H1 (cell line): ENCODE data around the gene SREK1IP1. TPM values are rescaled to one million over a fixed set of nuclear protein-coding genes. Genes with fewer than 3 reads are reported as not detected.

ENCODE experiments used
- CTCF ChIA-PET: fragments of 300-600 bp; sonication (Branson Sonifier 250); formaldehyde crosslinking; loops from one replicate; lab custom pipeline; 2021; ENCODE audit not compliant: partially characterized antibody; lab: Charles Lee
- POLR2A ChIA-PET: fragments of 300-600 bp; sonication (Branson Sonifier 250); formaldehyde crosslinking; loops from one replicate; lab custom pipeline; 2021; ENCODE audit warnings: inconsistent platforms; ENCODE audit not compliant: partially characterized antibody; lab: Charles Lee
- DNase-seq, 2 experiments: peaks; one replicate each; pipeline versions ENCODE4 v3.0.0 to v3.0.0-alpha.2; 2010 to 2022; ENCODE audit warnings: low spot score in 2 of 2, low read depth in 1 of 2, mixed read lengths in 1 of 2
- FAIRE-seq: peaks from 2 replicates; lab custom pipeline; 2011; peaks lifted over from hg19 to GRCh38; lab: Jason Lieb, UNC
- H2AFZ ChIP-seq: 2 replicates; pipeline ENCODE4 v1.8.1; 2012; ENCODE audit warnings: low read length, inconsistent platforms
- H2AK5ac ChIP-seq: 2 replicates; pipeline ENCODE4 v1.6.1; 2013; ENCODE audit warnings: low read depth, low read length
- H2BK120ac ChIP-seq: replicated peaks from 2 replicates; pipeline ENCODE3; 2013; ENCODE audit warnings: low read depth, low read length, inconsistent platforms
- H2BK12ac ChIP-seq: 2 replicates; pipeline ENCODE4 v1.6.1; 2013; ENCODE audit warnings: low read depth, low read length
- H2BK15ac ChIP-seq: 2 replicates; pipeline ENCODE4 v1.6.1; 2013; ENCODE audit warnings: low read length
- H2BK20ac ChIP-seq: 2 replicates; pipeline ENCODE4 v1.6.1; 2013; ENCODE audit warnings: low read length
- H2BK5ac ChIP-seq: 2 replicates; pipeline ENCODE4 v1.6.1; 2013; ENCODE audit warnings: low read depth, low read length
- H3K14ac ChIP-seq: 2 replicates; pipeline ENCODE4 v1.6.1; 2013; ENCODE audit warnings: inconsistent platforms; ENCODE audit not compliant: insufficient read length
- H3K18ac ChIP-seq: 2 replicates; pipeline ENCODE4 v1.6.1; 2013; ENCODE audit warnings: low read length; ENCODE audit errors: extremely low read depth
- H3K23ac ChIP-seq: 2 replicates; pipeline ENCODE4 v1.6.1; 2013; ENCODE audit warnings: inconsistent platforms; ENCODE audit not compliant: insufficient read length
- H3K23me2 ChIP-seq: 2 replicates; pipeline ENCODE4 v1.6.1; 2013; ENCODE audit warnings: low read depth, low read length
- H3K27ac ChIP-seq: 2 replicates; pipeline ENCODE4 v1.6.1; 2011; ENCODE audit warnings: low read depth, low read length, inconsistent platforms
- H3K27me3 ChIP-seq, 4 experiments: replicated peaks in 1 of 4; 1 replicate in 1 of 4; 2 replicates in 3 of 4; pipeline versions ENCODE4 v1.6.1 to v1.8.1; 2011 to 2013; ENCODE audit warnings: low read length in 3 of 4, mild to moderate bottlenecking in 3 of 4, inconsistent platforms in 2 of 4, mixed read lengths in 2 of 4, moderate library complexity in 1 of 4; ENCODE audit not compliant: control insufficient read depth in 3 of 4, insufficient read depth in 3 of 4; ENCODE audit errors: extremely low read depth in 1 of 4
- H3K36me3 ChIP-seq, 4 experiments: 2 replicates each; pipeline versions ENCODE4 v1.6.1 to v1.8.1; 2011 to 2013; ENCODE audit warnings: mild to moderate bottlenecking in 4 of 4, low read length in 3 of 4, moderate library complexity in 2 of 4, control low read depth in 1 of 4, inconsistent platforms in 1 of 4; ENCODE audit not compliant: insufficient read depth in 4 of 4, control insufficient read depth in 2 of 4
- H3K4ac ChIP-seq: replicated peaks from 2 replicates; pipeline ENCODE3; 2013; ENCODE audit warnings: low read length, low read depth, mixed read lengths, inconsistent platforms; ENCODE audit not compliant: insufficient read length
- H3K4me1 ChIP-seq, 4 experiments: replicated peaks in 1 of 4; 1 replicate in 1 of 4; 2 replicates in 3 of 4; pipeline versions ENCODE4 v1.6.1 to v1.8.1; 2011 to 2013; ENCODE audit warnings: low read length in 3 of 4, inconsistent platforms in 2 of 4, mixed read lengths in 1 of 4; ENCODE audit not compliant: insufficient read depth in 4 of 4, control insufficient read depth in 3 of 4
- H3K4me2 ChIP-seq, 2 experiments: 2 replicates each; pipeline versions ENCODE4 v1.6.1 to v1.8.1; 2011 to 2013; ENCODE audit warnings: low read depth in 2 of 2, low read length in 2 of 2, control low read depth in 1 of 2, inconsistent platforms in 1 of 2, mild to moderate bottlenecking in 1 of 2; ENCODE audit not compliant: insufficient read depth in 1 of 2
- H3K4me3 ChIP-seq, 4 experiments: fragments of 200-600, 300-600 bp in 1 of 4; sonication (generic), shearing (Covaris generic), sonication (Bioruptor Twin) in 1 of 4; 2 replicates each; pipeline versions ENCODE4 v1.5.1 to v1.8.1; 2011 to 2016; ENCODE audit warnings: low read length in 4 of 4, low read depth in 3 of 4, control low read depth in 2 of 4, inconsistent platforms in 2 of 4, mild to moderate bottlenecking in 2 of 4, mixed read lengths in 1 of 4, moderate library complexity in 1 of 4; ENCODE audit not compliant: insufficient read depth in 2 of 4; ENCODE audit errors: extremely low read depth in 1 of 4
- H3K56ac ChIP-seq: replicated peaks from 2 replicates; pipeline ENCODE3; 2013; ENCODE audit warnings: low read depth, mild to moderate bottlenecking, mixed read lengths, low read length, inconsistent platforms; ENCODE audit not compliant: insufficient read length
- H3K79me1 ChIP-seq: 2 replicates; pipeline ENCODE4 v1.6.1; 2013; ENCODE audit warnings: low read depth, low read length, control low read depth
- H3K79me2 ChIP-seq, 2 experiments: 2 replicates each; pipeline versions ENCODE4 v1.6.1 to v1.8.1; 2012 to 2013; ENCODE audit warnings: low read length in 2 of 2, mild to moderate bottlenecking in 2 of 2, inconsistent platforms in 1 of 2; ENCODE audit not compliant: insufficient read depth in 2 of 2, control insufficient read depth in 1 of 2
- H3K9ac ChIP-seq, 4 experiments: replicated peaks in 1 of 4; 1 replicate in 1 of 4; 2 replicates in 3 of 4; pipeline versions ENCODE4 v1.6.1 to v1.8.1; 2011 to 2013; ENCODE audit warnings: low read depth in 3 of 4, low read length in 3 of 4, control low read depth in 2 of 4, mild to moderate bottlenecking in 2 of 4, moderate library complexity in 2 of 4, inconsistent platforms in 1 of 4; ENCODE audit errors: extremely low read depth in 1 of 4
- H3K9me3 ChIP-seq, 2 experiments: 2 replicates each; pipeline versions ENCODE4 v1.6.1 to v1.8.1; 2012 to 2013; ENCODE audit warnings: mild to moderate bottlenecking in 2 of 2, moderate library complexity in 2 of 2, control low read depth in 1 of 2, inconsistent platforms in 1 of 2, low read depth in 1 of 2, low read length in 1 of 2, mixed read lengths in 1 of 2; ENCODE audit not compliant: insufficient read depth in 2 of 2
- H4K20me1 ChIP-seq, 2 experiments: replicated peaks in 1 of 2; 2 replicates each; pipeline versions ENCODE3 to v1.8.1; 2011 to 2013; ENCODE audit warnings: inconsistent platforms in 2 of 2, low read length in 2 of 2, mild to moderate bottlenecking in 1 of 2; ENCODE audit not compliant: insufficient read depth in 2 of 2, control insufficient read depth in 1 of 2
- H4K5ac ChIP-seq: 2 replicates; pipeline ENCODE4 v1.6.1; 2013; ENCODE audit warnings: low read length, low read depth, mixed read lengths, inconsistent platforms; ENCODE audit not compliant: insufficient read length
- H4K8ac ChIP-seq: 2 replicates; pipeline ENCODE4 v1.8.0; 2013; ENCODE audit warnings: mild to moderate bottlenecking, moderate library complexity, low read length, inconsistent platforms; ENCODE audit not compliant: insufficient read depth; ENCODE audit errors: extremely low read depth
- H4K91ac ChIP-seq: replicated peaks from 2 replicates; pipeline ENCODE3; 2013; ENCODE audit warnings: low read length, mixed read lengths, inconsistent platforms; ENCODE audit not compliant: insufficient read length
- BACH1 ChIP-seq: IDR thresholded peaks from 2 replicates; pipeline ENCODE4 v1.6.1; 2012; ENCODE audit warnings: low read length, improper control_type of control experiment
- BRCA1 ChIP-seq: IDR thresholded peaks from 2 replicates; pipeline ENCODE4 v1.6.1; 2012; ENCODE audit warnings: low read depth, low read length, improper control_type of control experiment
- CBX5 ChIP-seq: fragments of 300-800, 300-1000 bp; sonication (generic); IDR thresholded peaks from 2 replicates; pipeline ENCODE4 v1.7.1; 2016; ENCODE audit warnings: antibody characterized with exemption, low read length, low read depth
- EGR1 ChIP-seq: IDR thresholded peaks from 2 replicates; pipeline ENCODE4 v1.6.1; 2011; ENCODE audit warnings: low read depth, low read length, borderline replicate concordance
- JUND ChIP-seq: IDR thresholded peaks from 2 replicates; pipeline ENCODE4 v1.6.1; 2011; ENCODE audit warnings: mild to moderate bottlenecking, improper control_type of control experiment, low read length
- KDM4A ChIP-seq: IDR thresholded peaks from one replicate; pipeline ENCODE4 v1.7.1; 2012; ENCODE audit warnings: low read depth, mild to moderate bottlenecking, moderate library complexity, low read length, inconsistent platforms; ENCODE audit not compliant: severe bottlenecking
- MAFK ChIP-seq: IDR thresholded peaks from 2 replicates; pipeline ENCODE4 v1.6.1; 2012; ENCODE audit warnings: low read depth, mild to moderate bottlenecking, improper control_type of control experiment, low read length
- NANOG ChIP-seq: IDR thresholded peaks from 2 replicates; pipeline ENCODE4 v1.6.1; 2011; ENCODE audit warnings: low read length, low read depth, mild to moderate bottlenecking, inconsistent platforms; ENCODE audit not compliant: insufficient read depth, poor library complexity, severe bottlenecking
- NRF1 ChIP-seq: IDR thresholded peaks from 2 replicates; pipeline ENCODE4 v1.6.1; 2011; ENCODE audit warnings: mild to moderate bottlenecking, low read depth, low read length, improper control_type of control experiment
- POLR2A ChIP-seq, 2 experiments: IDR thresholded peaks; 1 replicate in 1 of 2; 2 replicates in 1 of 2; pipeline ENCODE4 v1.6.1; 2011; ENCODE audit warnings: low read depth in 2 of 2, low read length in 2 of 2, mild to moderate bottlenecking in 2 of 2; ENCODE audit errors: control extremely low read depth in 1 of 2
- RNF2 ChIP-seq: fragments of 200-900, 300-1000 bp; sonication (generic); IDR thresholded peaks from 2 replicates; pipeline ENCODE4 v1.7.1; 2016; ENCODE audit warnings: borderline replicate concordance, low read depth, mild to moderate bottlenecking, antibody characterized with exemption, low read length; ENCODE audit not compliant: poor library complexity, severe bottlenecking; ENCODE audit errors: missing control alignments
- RXRA ChIP-seq: IDR thresholded peaks from 2 replicates; pipeline ENCODE4 v1.6.1; 2011; ENCODE audit warnings: low read depth, mild to moderate bottlenecking, low read length, moderate library complexity; ENCODE audit not compliant: insufficient read depth
- SAP30 ChIP-seq: fragments of 300-600 bp; sonication (generic); IDR thresholded peaks from 2 replicates; pipeline ENCODE4 v1.7.1; 2012; ENCODE audit warnings: low read length, moderate library complexity, mild to moderate bottlenecking, inconsistent platforms; ENCODE audit not compliant: insufficient read depth, insufficient replicate concordance
- SRF ChIP-seq: IDR thresholded peaks from 2 replicates; pipeline ENCODE4 v1.6.1; 2011; ENCODE audit warnings: mild to moderate bottlenecking, low read depth, low read length, moderate library complexity
- WGBS, 2 experiments: shearing (Covaris generic) in 1 of 2; methylation state at CpG; one replicate each; pipeline versions ENCODE4 v1.1.6 to v1.1.7; 2013 to 2015; ENCODE audit warnings: low lambda C conversion rate in 2 of 2, mixed read lengths in 2 of 2, inconsistent platforms in 1 of 2, low coverage in 1 of 2, missing lambda C conversion rate in 1 of 2; ENCODE audit not compliant: insufficient replicate concordance in 2 of 2, insufficient coverage in 1 of 2, insufficient read length in 1 of 2; ENCODE audit errors: extremely low coverage in 1 of 2, missing lambda C conversion rate in 1 of 2; 5-methylcytosine and 5-hydroxymethylcytosine counted together
- polyA plus RNA-seq, 7 experiments: library from polyadenylated mRNA; depleted of rRNA in 3 of 7; stranded (reverse) in 5 of 7; unstranded in 2 of 7; fragments of >200 nt in 5 of 7; fragments of 200-250 nt in 2 of 7; gene quantifications; 1 replicate in 5 of 7; 2 replicates in 1 of 7; 4 replicates in 1 of 7; pipeline versions ENCODE4 v1.2.1 to v1.2.3, GENCODE V29; 2011 to 2013; ENCODE audit warnings: missing spikeins in 2 of 7, mixed read lengths in 2 of 7
- total RNA-seq: library from RNA; stranded (reverse); fragmentation: NEBNext Ultra II Directional; extraction: Animal tissue kit (Norgen Biotek cat#: 25700); gene quantifications from 2 replicates; pipeline ENCODE4 v1.2.1, GENCODE V29; 2021

SREK1IP1 gene
- total and polyA plus RNA-seq, 2 of the 8 experiments (the other 6 are each of a cell fraction or from before 2014, with no cell fraction given) = 6.2 to 39.0 TPM

DNA sequence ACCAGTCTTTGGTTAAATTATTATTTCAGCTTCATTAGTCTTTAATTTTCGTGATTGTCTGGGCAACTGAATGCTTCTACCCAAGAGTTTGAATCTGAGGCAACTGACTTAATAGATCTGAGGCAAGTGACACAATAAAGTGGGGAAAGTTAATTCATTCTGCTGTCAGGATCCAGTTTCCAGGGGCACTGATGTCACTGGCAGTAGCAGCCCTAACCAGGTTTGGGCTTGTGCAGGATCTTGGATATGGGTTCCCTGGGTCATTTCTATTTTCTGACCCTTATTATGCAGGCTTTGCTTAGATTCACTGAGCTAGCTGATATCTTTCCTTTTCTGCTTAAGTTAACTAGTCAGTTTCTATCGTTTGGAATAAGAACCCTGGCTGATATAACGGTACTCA lies 9.6 kb downstream of the SREK1IP1 start:
- Histone ChIP-seq H2BK5ac (no peak overlapping the region), H3K56ac (no peak overlapping the region), H3K9ac (no peak overlapping the region), H4K8ac (no peak overlapping the region), H3K18ac (no peak overlapping the region), H3K36me3 (peaks cover 0 to 21% (median 7%) of the 10 kb centered on the region in 4 experiments; a peak in 4 of 8 replicates), H3K4me1 (no peaks in the 10 kb centered on the region; a peak in 1 of 7 replicates), H3K27ac (no peak overlapping the region), H4K5ac (no peak overlapping the region), H3K4ac (no peak overlapping the region), H3K27me3 (no peaks in the 10 kb centered on the region), H4K91ac (no peak overlapping the region), H2BK12ac (no peak overlapping the region), H3K23me2 (no peaks in the 10 kb centered on the region), H3K4me3 (no peak overlapping the region), H2AK5ac (no peak overlapping the region), H3K9me3 (no peaks in the 10 kb centered on the region), H4K20me1 (peaks cover 3 to 5% of the 10 kb centered on the region in 2 experiments), H3K4me2 (no peak overlapping the region), H3K14ac (no peak overlapping the region), H2BK20ac (no peak overlapping the region), H3K79me2 (peaks cover 0 to 79% of the 10 kb centered on the region in 2 experiments; a peak in 2 of 4 replicates), H3K23ac (no peak overlapping the region), H2BK120ac (no peak overlapping the region), H2AFZ (no peak overlapping the region), H3K79me1 (peaks cover 2% of the 10 kb centered on the region), H2BK15ac (no peak overlapping the region)
- 90% methylated on average over 3 of the region's 3 CpGs; no CpG with 5 or more reads in 1 of the 2 experiments for WGBS, 2 experiments
- ChIA-PET POLR2A (interaction anchor here (1.3 kb wide), 1 partner anchor 9 kb away, joined by 8 read pairs; the partner anchor contains the start of gene SREK1IP1), CTCF (interaction anchor here (1.0 to 4.0 kb wide), 4 partner anchors 9 to 124 kb away, joined by 3 to 14 read pairs (median 5); partner anchors contain the start of genes CWC27 and SREK1IP1)
- FAIRE-seq (no peak), DNase-seq (no peak)
- TF ChIP-seq CBX5 = no peak
- no peak for TF ChIP-seq NANOG
- TF ChIP-seq SAP30 = no peak
- no peak for TF ChIP-seq SRF
- TF ChIP-seq BACH1 = no peak
- no peak for TF ChIP-seq NRF1
- TF ChIP-seq JUND = no peak
- no peak for TF ChIP-seq KDM4A
- TF ChIP-seq POLR2A (IDR thresholded peaks at IDR 0.05; ENCODE audit: control extremely low read depth in 1 of 2, low read depth in 2 of 2, low read length in 2 of 2) = no peak
- no peak for TF ChIP-seq MAFK
- TF ChIP-seq RXRA = no peak
- TF ChIP-seq BRCA1 = no peak
- TF ChIP-seq RNF2 = no peak
- no peak for TF ChIP-seq EGR1
